Natural killer cell (primary cell): ENCODE results near the gene RD3L. TPM values are rescaled to one million over a fixed set of nuclear protein-coding genes. Genes with fewer than 3 reads are reported as not detected.

Source experiments
- ATAC-seq, 3 donors: fragments of 150-1000 bp in 2 of 3; fragments of 200-7000 bp in 1 of 3; cut with Tn5 transposase; 1 replicate in 1 of 3; 2 replicates in 2 of 3; pipeline ENCODE4 v1.10.0; 2021; ENCODE audit warnings: mild to moderate bottlenecking in 2 of 3, moderate library complexity in 2 of 3
- DNase-seq, 2 donors: peaks; one replicate each; pipeline versions ENCODE4 v3.0.0 to v3.0.0-alpha.2; 2013 to 2021; ENCODE audit warnings: mixed read lengths in 1 of 2
- H3K27ac ChIP-seq: one replicate; pipeline ENCODE4 v1.5.1; 2013; ENCODE audit warnings: mild to moderate bottlenecking, low read length
- H3K27me3 ChIP-seq: one replicate; pipeline ENCODE4 v1.6.1; 2013; ENCODE audit warnings: low read length; ENCODE audit not compliant: control insufficient read depth, insufficient read depth
- H3K36me3 ChIP-seq: one replicate; pipeline ENCODE4 v1.6.1; 2013; ENCODE audit warnings: low read length; ENCODE audit not compliant: control insufficient read depth, insufficient read depth
- H3K4me1 ChIP-seq: one replicate; pipeline ENCODE4 v1.6.1; 2013; ENCODE audit warnings: low read length; ENCODE audit not compliant: control insufficient read depth, insufficient read depth
- H3K4me3 ChIP-seq: one replicate; pipeline ENCODE4 v1.5.1; 2013; ENCODE audit warnings: low read length
- H3K9me3 ChIP-seq: one replicate; pipeline ENCODE4 v1.6.1; 2013; ENCODE audit warnings: low read length; ENCODE audit not compliant: control insufficient read depth, insufficient read depth
- H3K27ac Mint-ChIP-seq, 2 donors: one replicate each; pipeline ENCODE4 v1.8.0; 2022; ENCODE audit warnings: mild to moderate bottlenecking in 2 of 2, mixed read lengths in 2 of 2, moderate library complexity in 1 of 2
- H3K27me3 Mint-ChIP-seq, 2 donors: one replicate each; pipeline ENCODE4 v1.8.0; 2022; ENCODE audit warnings: low read depth in 2 of 2, mixed read lengths in 2 of 2
- H3K36me3 Mint-ChIP-seq: one replicate; pipeline ENCODE4 v1.8.0; 2022; ENCODE audit warnings: mixed read lengths
- H3K4me1 Mint-ChIP-seq, 2 donors: one replicate each; pipeline ENCODE4 v1.8.0; 2022; ENCODE audit warnings: mixed read lengths in 2 of 2
- H3K4me3 Mint-ChIP-seq: one replicate; pipeline ENCODE4 v1.8.0; 2022; ENCODE audit warnings: mild to moderate bottlenecking, moderate library complexity, mixed read lengths
- H3K9me3 Mint-ChIP-seq, 2 donors: one replicate each; pipeline ENCODE4 v1.8.0; 2022; ENCODE audit warnings: mixed read lengths in 2 of 2
- CTCF ChIP-seq: fragments of 200-600 bp; IDR thresholded peaks from one replicate; pipeline ENCODE4 v1.8.0; 2022; ENCODE audit warnings: antibody characterized with exemption
- WGBS: methylation state at CpG from one replicate; pipeline ENCODE4 v1.1.7; 2013; ENCODE audit warnings: missing lambda C conversion rate; ENCODE audit not compliant: insufficient coverage; 5-methylcytosine and 5-hydroxymethylcytosine counted together
- intact Hi-C: fragments of 100-400 bp; cut with micrococcal nuclease; formaldehyde crosslinking; loops from one replicate; pipeline ENCODE4 v1.14.2; 2022
- total RNA-seq, 4 donors: library from RNA; stranded (reverse); fragments of 120-200 nt in 1 of 4; gene quantifications; one replicate each; pipeline versions ENCODE4 v1.2.3 to v1.2.4, GENCODE V29; 2013 to 2022

The RD3L gene
- not detected for total RNA-seq
- total RNA-seq (2013), result not detected

GRCh38 chr14:103941973-103942736, at the start of gene RD3L:
Gene RD3L (minus strand): TSS chr14:103942529. CDS start chr14:103941695, 834 bp downstream.
- H3K4me3 Mint-ChIP-seq, result no peak within 1 kb of the TSS
- no peak for TF ChIP-seq CTCF
- intact Hi-C loops, result no loop called here
- H3K9me3 Mint-ChIP-seq, result no peaks in the 10 kb centered on the region
- Histone ChIP-seq H3K27me3 (peaks cover 8% of the 10 kb centered on the region), H3K36me3 (no peaks in the 10 kb centered on the region), H3K9me3 (no peaks in the 10 kb centered on the region), H3K27ac (no peak within 1 kb of the TSS), H3K4me1 (no peaks in the 10 kb centered on the region), H3K4me3 (no peak within 1 kb of the TSS)
- DNase-seq, result no peak
- H3K36me3 Mint-ChIP-seq, result no peaks in the 10 kb centered on the region
- ATAC-seq, result no peak
- no peak within 1 kb of the TSS for H3K27ac Mint-ChIP-seq
- WGBS, result 92% methylated on average over 12 of the region's 14 CpGs
- H3K27me3 Mint-ChIP-seq, result peaks cover 27 to 44% of the 10 kb centered on the region in 2 donors
- no peaks in the 10 kb centered on the region for H3K4me1 Mint-ChIP-seq

- DNase-seq (no peak), ATAC-seq (no peak)
- no peaks in the 10 kb centered on the region for H3K36me3 ChIP-seq
- no peak overlapping the region for H3K27ac Mint-ChIP-seq
- H3K36me3 Mint-ChIP-seq, result peaks cover 7% of the 10 kb centered on the region
- H3K4me1 ChIP-seq, result no peaks in the 10 kb centered on the region
- no peak overlapping the region for H3K4me3 ChIP-seq
- intact Hi-C loops, result no loop called here
- 96% methylated on average over 4 of the region's 4 CpGs for WGBS
- peaks cover 20 to 35% of the 10 kb centered on the region in 2 donors for H3K27me3 Mint-ChIP-seq
- H3K4me3 Mint-ChIP-seq, result no peak overlapping the region
- H3K27me3 ChIP-seq, result peaks cover 4% of the 10 kb centered on the region
- H3K9me3 ChIP-seq, result no peaks in the 10 kb centered on the region
- no peaks in the 10 kb centered on the region for H3K4me1 Mint-ChIP-seq
- H3K9me3 Mint-ChIP-seq, result peaks cover 0 to 2% of the 10 kb centered on the region in 2 donors
- no peak for TF ChIP-seq CTCF
- no peak overlapping the region for H3K27ac ChIP-seq
Observed at GRCh38 chr14:103989964-103990363, 47.6 kb upstream of the RD3L start.

- DNase-seq (no peak), ATAC-seq (no peak)
- intact Hi-C loops, result no loop called here
- H3K27ac Mint-ChIP-seq, result no peak overlapping the region
- H3K9me3 Mint-ChIP-seq, result peaks cover 0 to 2% of the 10 kb centered on the region in 2 donors
- H3K27me3 Mint-ChIP-seq, result peaks cover 20 to 36% of the 10 kb centered on the region in 2 donors
- Histone ChIP-seq H3K27me3 (peaks cover 4% of the 10 kb centered on the region), H3K36me3 (no peaks in the 10 kb centered on the region), H3K27ac (no peak overlapping the region), H3K9me3 (no peaks in the 10 kb centered on the region), H3K4me3 (no peak overlapping the region), H3K4me1 (no peaks in the 10 kb centered on the region)
- peaks cover 7% of the 10 kb centered on the region for H3K36me3 Mint-ChIP-seq
- H3K4me1 Mint-ChIP-seq, result no peaks in the 10 kb centered on the region
- TF ChIP-seq CTCF, result no peak
- H3K4me3 Mint-ChIP-seq, result no peak overlapping the region
- 95% methylated on average over 1 of the region's 1 CpG for WGBS
Observed at GRCh38 chr14:103989034-103989433, 46.7 kb upstream of the RD3L start.

- no peak for TF ChIP-seq CTCF
- Mint-ChIP-seq H3K36me3 (peaks cover 4% of the 10 kb centered on the region), H3K27me3 (peaks cover 11 to 30% of the 10 kb centered on the region in 2 donors), H3K4me1 (peaks cover 0 to 2% of the 10 kb centered on the region in 2 donors), H3K27ac (no peak overlapping the region), H3K9me3 (peaks cover 0 to under 1% of the 10 kb centered on the region in 2 donors), H3K4me3 (no peak overlapping the region)
- DNase-seq, result no peak
- no peak overlapping the region for H3K27ac ChIP-seq
- intact Hi-C loops, result no loop called here
- 86% methylated on average over 5 of the region's 5 CpGs for WGBS
- no peaks in the 10 kb centered on the region for H3K27me3 ChIP-seq
- no peak overlapping the region for H3K4me3 ChIP-seq
- no peak for ATAC-seq
- H3K36me3 ChIP-seq, result no peaks in the 10 kb centered on the region
- no peaks in the 10 kb centered on the region for H3K4me1 ChIP-seq
- H3K9me3 ChIP-seq, result no peaks in the 10 kb centered on the region
Observed at GRCh38 chr14:103984196-103984595, 41.9 kb upstream of the RD3L start.
